NCI-H2196 treated with DMSO at 0.1 percent for 48 hours (cell line): ENCODE results near the gene KLF11.
"Not testable (repeated sequence)": the region's sequence is repeated elsewhere in the genome, so short reads cannot be mapped to it uniquely, and the experiment has no call there.

Experiments
- DNase-seq: peaks from one replicate; lab custom pipeline; 2025; ENCODE audit not compliant: unreplicated experiment; lab: John Stamatoyannopoulos, UW

Gene KLF11

DNA sequence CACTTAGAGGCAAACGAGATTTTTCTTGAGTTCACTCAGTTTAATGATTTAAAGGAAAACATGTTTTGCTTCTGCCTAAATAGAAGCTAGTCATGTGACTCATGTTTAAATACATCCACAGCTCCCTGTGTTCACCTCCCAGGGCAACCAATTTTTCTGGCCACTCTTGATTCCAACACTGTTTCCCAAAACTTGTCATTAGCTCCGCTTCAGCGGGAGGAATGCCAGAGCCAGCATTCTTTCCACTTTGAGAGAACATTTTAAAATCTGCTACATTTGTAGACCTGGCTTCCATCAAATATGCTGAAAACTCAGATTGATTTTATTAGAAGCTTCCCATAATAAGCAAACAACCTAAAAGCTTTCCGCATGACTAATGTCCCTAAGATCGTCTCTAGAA lies 39.7 kb downstream of the KLF11 start:
- DNase-seq = no peak

- peak; percentile 71 for DNase-seq
Measured at GRCh38 chr2:10083692-10084211, 40.4 kb downstream of the KLF11 start.

DNA sequence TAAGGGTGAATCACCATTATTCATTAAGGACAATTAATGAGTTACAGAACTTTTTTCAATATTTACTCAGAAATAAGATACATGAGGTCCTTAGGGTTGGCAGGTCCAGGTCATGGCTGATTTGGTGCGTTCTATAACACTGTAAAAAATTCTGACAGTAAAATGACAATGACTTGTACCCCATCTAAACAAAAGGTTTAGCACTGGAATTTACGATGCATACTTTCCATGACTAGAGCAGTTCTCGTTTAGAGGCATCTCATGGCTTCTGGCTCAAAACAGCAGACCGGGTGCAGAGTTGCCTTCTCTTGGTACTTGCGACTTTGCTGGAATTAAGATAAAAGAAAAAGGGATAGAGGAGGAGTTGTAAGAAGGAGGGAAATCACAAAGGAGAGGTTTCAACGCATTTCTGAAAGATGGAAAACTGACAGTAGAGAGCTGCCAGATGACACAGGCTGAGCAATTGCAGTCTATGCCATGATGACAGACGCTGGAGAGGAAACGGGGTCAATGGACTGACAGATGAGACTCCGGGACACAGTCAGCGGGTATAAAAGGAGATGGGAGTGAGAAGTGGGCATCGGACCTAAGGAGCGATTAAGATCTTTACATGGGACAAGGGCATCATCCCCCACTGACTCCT lies 41.0 kb downstream of the KLF11 start:
- peak; percentile 71 for DNase-seq

DNA sequence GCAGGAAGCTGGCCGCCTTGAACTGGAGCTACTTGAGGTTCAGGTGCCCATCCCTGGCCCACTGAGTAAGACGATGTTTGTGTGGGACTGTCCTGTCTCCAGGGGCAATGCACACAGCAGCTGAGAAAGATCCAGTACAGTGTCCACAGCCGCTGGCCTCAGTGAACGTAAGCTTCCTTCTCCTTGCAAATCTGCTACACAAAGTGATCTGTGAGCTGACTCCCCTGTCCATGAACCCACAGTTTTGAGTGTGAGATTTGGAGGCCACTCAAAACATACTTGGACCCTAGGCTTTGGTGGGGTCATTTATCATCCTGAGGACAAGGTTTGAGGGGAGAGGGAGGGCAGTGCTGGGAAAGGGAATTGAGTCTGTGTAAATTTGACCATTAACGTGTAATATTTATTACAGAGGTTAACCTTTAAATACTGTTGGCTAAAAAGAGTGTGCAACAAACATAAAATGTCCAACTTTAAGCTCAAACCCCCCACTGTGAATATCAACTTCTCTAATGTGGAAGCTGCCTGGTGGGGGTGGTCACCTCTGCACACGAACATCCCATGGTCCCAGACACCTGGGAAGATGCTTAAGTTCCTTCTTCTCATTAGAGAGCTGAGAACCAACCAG lies 41.8 kb downstream of the KLF11 start:
- DNase-seq = no peak

- no peak for DNase-seq
Measured at GRCh38 chr2:10085668-10086059, 42.3 kb downstream of the KLF11 start.

GRCh38 chr2:10086950-10087349 lies 43.6 kb downstream of the KLF11 start:
- no peak for DNase-seq

GRCh38 chr2:10087360-10087759 lies 44.0 kb downstream of the KLF11 start:
- DNase-seq = no peak

- DNase-seq = no peak
Measured at GRCh38 chr2:10089565-10090190, 46.3 kb downstream of the KLF11 start.

GRCh38 chr2:10091182-10091888 lies 48.0 kb downstream of the KLF11 start:
- DNase-seq = no peak

- DNase-seq = not testable (repeated sequence)
Measured at GRCh38 chr2:10091889-10092244, 48.5 kb downstream of the KLF11 start.

- no peak for DNase-seq
Measured at GRCh38 chr2:10094271-10094814, 51.0 kb downstream of the KLF11 start.

- no peak for DNase-seq
Measured at GRCh38 chr2:10095175-10095574, 51.8 kb downstream of the KLF11 start.

DNA sequence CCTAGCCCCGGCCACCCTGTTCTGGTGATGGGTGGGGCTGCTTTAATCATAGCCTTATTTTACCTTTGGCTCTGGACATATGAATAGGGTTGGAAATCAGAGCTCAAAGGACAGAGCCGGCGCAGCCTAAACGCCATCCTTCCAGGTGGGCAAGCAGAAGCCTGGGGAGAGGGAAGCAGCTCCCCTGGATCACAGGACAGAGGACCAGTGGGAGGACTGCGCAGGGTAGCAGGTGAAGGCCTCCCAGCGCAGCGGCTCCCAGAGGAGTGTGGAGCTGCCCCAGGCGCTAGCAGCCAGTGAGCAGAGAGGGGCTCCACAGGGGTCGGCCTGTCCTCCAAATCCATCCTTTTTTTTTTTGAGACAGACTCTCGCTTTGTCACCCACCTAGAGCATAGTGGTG lies 53.3 kb downstream of the KLF11 start:
- no peak for DNase-seq

GRCh38 chr2:10097352-10098148 lies 54.2 kb downstream of the KLF11 start:
- peak; percentile 54 for DNase-seq

- DNase-seq = no peak
Measured at GRCh38 chr2:10101491-10101890, 58.1 kb downstream of the KLF11 start.

DNA sequence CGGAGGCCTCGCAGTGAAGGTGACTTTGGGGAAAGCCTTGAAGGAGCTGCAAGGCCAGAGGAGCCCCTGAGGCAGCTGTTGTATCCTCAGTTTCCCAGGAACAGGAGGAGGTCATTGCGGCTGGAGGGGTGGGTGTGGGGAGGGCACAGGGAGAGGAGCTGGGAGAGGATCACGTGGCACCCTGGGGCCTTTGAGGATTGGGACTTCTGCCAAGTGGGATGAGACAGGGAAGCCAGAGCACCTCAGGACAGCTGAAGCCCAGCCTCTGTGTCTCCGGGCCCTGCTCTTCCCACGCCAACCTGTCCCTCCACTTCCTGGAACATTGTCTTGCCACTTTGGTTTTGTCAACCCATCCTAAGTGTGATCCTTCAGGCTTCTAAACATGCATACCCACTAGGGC lies 59.8 kb downstream of the KLF11 start:
- DNase-seq = no peak
